Stimulated activated CD4-positive, alpha-beta T cell treated with anti-CD3 and anti-CD28 coated beads, Interleukin-4, amount 100 ng/mL, for 1 hour (primary cell): Measurements from ENCODE around the gene NMS.
A peak's percentile ranks its signal among the peaks of the same experiment; 100 is the strongest.
"Not testable (repeated sequence)": the region's sequence is repeated elsewhere in the genome, so short reads cannot be mapped to it uniquely, and the experiment has no call there.

Experiments
- DNase-seq: peaks from one replicate; pipeline ENCODE4 v3.0.0-alpha.2; 2020

The NMS gene

GRCh38 chr2:100470182-100470581 is at the start of gene NMS:
Gene NMS (plus strand): TSS chr2:100470482. CDS start chr2:100470489, 7 bp downstream.
- DNase-seq: no peak

- no peak for DNase-seq
Measured at GRCh38 chr2:100422320-100423055, 47.8 kb upstream of the NMS start.

- no peak for DNase-seq
Measured at GRCh38 chr2:100423631-100424030, 46.7 kb upstream of the NMS start.

DNA sequence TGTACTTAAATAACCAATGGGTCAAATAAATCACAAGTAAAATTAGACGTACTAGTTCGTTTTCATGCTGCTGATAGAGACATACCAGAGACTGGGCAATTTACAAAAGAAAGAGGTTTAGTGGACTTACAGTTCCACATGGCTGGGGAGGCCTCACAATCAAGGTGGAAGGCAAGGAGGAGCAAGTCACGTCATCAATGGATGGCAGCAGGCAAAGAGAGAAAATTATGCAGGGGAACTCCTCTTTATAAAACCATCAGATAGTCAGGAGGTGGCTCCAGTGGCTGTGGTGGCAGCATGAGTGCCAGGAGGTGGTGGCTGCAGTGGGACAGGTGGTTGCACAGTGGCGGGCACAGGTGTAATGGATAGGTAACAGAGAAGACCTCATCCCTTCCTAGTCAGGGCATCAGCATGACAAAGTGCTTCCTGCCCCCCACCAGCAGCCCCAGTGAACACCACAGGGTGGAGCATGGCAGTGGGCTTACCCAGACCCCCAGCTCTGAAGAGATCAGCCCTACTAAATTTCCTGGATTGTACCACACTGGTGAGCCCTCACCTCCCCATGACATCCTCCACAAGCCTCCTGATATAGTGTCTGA is 45.9 kb upstream of the NMS start:
- DNase-seq: no peak

GRCh38 chr2:100425107-100425506 is 45.2 kb upstream of the NMS start:
- no peak for DNase-seq

- no peak for DNase-seq
Measured at GRCh38 chr2:100425573-100426383, 44.5 kb upstream of the NMS start.

GRCh38 chr2:100426384-100426720 is 43.9 kb upstream of the NMS start:
- DNase-seq: no peak

DNA sequence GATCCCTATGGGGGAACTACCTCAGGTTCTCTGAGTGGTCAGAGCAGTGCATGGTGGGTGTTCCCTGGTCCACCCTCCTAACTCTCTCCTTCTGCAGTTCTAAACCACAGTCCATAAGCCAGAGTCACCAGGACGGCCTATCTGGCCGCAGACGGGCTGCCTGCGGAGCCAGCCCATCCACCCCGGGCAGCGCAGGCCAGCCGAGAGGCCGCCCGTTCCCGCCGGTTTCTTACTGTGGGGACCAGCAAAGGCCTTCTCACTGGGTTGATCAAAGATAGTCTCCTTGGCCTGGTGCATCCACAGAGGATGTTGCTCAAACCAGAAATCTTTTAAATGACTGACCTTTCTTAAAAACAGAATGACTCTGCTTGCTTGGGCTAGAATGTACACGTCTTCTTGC is 43.2 kb upstream of the NMS start:
- DNase-seq: no peak

- DNase-seq: peak; percentile 70
Measured at GRCh38 chr2:100427627-100428258, 42.5 kb upstream of the NMS start.

GRCh38 chr2:100429726-100430125 is 40.6 kb upstream of the NMS start:
- no peak for DNase-seq

DNA sequence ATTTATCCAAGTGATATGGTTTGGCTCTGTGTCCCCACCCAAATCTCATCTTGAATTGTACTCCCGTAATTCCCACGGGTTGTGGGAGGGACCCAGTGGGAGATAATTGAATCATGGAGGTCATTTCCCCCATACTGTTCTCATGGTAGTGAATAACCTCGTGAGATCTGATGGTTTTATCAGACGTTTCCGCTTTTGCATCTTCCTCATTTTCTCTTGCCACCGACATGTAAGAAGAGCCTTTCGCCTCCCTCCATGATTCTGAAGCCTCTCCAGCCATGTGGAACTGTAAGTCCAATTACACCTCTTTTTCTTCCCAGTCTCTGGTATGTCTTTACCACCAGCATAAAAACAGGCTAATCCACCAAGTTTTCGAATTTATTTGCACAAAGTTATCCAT is 32.5 kb upstream of the NMS start:
- no peak for DNase-seq

DNA sequence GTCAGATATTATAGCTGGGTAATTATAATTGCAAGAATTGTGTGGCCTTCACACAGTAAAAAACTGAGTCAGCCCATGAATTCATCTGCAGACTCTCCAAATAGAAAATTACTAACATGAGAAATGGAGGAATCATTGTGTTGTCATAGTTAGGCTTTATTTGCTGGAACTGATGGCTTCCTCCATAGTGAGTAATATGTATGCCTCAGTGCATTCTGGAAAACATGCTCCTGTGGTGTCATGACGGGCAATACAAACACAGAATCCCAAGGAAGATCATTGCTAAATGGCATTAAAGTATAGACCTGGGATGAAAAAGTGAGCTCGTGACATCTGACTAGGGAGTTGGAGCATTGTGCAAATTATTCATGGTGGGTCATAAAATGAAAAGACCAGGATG is 23.6 kb upstream of the NMS start:
- DNase-seq: no peak

DNA sequence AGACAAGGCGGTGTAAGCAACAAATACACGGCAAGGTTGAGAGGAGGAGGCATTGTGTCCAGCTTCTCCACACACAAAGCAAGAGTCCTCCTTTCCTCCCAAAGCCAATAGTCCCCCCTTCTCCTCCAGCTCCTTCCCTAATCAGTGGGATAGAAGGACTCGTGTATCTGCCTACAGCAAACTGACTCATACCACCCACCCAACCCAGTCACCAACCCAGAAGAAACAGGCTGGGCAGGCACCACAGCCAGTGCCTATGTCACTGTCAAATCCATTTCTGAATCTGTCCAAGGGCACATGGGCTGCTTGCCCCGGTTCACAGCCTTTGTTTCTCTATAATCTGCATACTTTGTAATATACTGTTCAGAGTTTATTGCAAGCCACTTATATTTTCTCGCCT is 19.2 kb upstream of the NMS start:
- DNase-seq: no peak

- DNase-seq: no peak
Measured at GRCh38 chr2:100451734-100452133, 18.5 kb upstream of the NMS start.

DNA sequence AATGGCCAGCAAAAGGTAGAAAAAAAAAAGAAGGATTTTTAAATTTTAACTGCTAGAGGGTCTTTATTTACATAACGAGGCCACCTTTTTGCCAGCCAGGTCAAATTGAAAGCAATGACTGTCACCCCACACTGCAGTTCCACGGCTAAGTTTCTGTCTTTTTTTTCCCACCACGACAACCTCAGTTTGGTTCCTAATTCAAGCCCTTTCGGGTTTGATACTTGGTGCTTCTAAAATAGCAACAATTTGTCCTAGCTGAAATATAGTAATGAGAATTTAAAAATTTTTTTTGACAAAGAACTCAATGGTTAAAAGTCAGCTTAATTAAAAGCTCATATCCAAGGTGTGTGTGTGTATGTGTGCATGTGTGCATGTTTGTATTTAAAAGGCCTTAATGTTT is 16.4 kb upstream of the NMS start:
- DNase-seq: no peak

DNA sequence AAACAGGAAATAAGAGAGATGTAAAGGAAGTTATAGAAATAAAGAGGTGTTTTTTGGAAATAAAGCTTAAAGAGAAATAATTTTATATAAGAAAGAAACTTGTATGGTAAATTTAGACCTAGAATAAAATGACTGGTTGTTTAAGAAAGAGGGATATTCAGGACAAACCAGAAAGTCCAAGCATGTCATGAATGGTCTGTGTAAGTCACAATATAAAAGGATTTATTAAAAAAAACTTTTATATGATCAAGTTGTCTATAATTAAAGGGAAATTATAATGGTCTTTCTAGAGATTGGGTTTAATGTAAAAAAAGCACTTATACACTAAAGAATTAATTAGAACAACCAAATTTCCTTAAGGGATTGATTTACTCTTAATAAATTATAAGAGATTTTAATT is 13.9 kb upstream of the NMS start:
- not testable (repeated sequence) for DNase-seq

DNA sequence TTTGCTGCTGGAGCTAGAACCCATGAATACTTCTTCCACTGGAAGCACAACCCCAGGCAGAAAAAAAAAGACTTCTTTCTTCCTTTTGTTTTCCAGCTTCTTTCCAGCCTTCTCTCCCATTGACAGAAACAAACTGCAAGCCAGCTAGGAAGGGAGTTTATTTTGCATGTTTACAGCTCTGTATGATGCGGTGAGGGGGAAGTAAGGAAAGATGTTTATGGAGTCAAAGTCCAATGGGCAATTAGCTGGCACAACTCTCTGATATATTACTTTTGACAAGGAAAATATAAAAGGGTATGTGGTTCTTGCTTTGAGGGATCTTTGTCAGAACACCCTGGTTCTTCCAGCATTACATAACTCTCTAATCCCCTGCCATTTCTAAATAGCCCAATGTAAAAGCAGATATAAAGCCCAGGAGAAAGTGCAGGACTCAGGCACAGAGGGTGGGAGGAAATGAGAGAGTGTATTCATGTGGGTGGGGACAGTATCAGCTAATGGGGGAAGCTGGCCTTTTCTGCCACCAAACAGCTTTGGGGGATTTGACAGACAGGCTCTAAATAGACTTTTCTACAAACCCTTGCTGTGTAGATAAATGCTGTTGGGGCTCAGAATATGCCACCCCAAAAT is 9.3 kb upstream of the NMS start:
- no peak for DNase-seq

GRCh38 chr2:100470898-100471514 is 724 bp downstream of the NMS start:
- DNase-seq: peak; percentile 8

- DNase-seq: no peak
Measured at GRCh38 chr2:100476606-100477005, 6.3 kb downstream of the NMS start.

DNA sequence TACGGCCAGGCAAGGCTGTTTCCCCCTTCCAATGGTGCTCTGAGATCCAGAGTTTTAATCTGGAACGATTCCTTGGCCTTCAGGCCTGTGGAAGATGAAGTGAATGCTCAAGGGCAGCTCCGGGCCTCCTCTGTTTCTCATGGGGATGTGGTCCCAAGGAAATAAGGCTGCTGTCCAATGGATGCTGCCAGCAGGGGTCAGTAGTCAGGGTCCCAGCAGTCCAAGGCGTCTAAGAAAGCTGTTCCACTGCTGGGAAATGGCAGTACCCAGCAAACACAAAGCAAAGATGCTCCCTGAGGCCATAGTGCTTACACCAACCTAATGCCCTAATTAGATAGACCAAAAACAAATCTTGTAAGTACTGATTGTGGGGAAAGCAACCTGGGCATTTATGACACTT is 12.5 kb downstream of the NMS start:
- DNase-seq: no peak

- no peak for DNase-seq
Measured at GRCh38 chr2:100483895-100484294, 13.6 kb downstream of the NMS start.

- DNase-seq: no peak
Measured at GRCh38 chr2:100484390-100484789, 14.1 kb downstream of the NMS start.

- no peak for DNase-seq
Measured at GRCh38 chr2:100485396-100485795, 15.1 kb downstream of the NMS start.
